NCI-H460 (cell line): ENCODE measurements around the gene TRAF7. TPM values are rescaled to one million over a fixed set of nuclear protein-coding genes. Genes with fewer than 3 reads are reported as not detected.

Experiments used
- DNase-seq: peaks from one replicate; pipeline ENCODE4 v3.0.0-alpha.2; 2016; ENCODE audit warnings: low read depth; ENCODE audit errors: extremely low read depth
- total RNA-seq: library from RNA; depleted of rRNA; stranded (reverse); fragments of >200 nt; shearing (Covaris generic); gene quantifications from 2 replicates; pipeline ENCODE4 v1.2.3, GENCODE V29; 2014

Gene TRAF7
- total RNA-seq, 1 experiment from 2014 or later = 52.8 TPM

DNA sequence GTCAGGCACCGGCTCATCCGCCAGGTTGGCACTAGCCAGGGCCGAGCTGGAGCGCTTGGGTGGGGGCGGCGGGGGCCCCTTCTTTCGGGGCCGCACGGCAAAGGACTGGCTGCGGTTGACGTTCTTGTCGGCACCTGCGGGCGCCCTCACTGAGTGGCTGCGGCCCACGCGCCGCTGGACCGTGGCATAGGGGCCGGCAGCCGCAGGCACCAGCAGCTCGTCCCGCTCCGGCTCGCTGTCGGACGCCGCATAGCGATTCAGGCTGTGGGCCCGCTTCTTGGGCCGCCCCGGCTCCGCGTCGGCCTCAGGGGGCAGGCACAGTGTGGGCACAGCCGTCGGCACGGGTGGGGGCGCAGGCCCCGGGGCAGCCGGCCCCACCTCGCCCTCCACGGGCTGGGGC lies 24.9 kb downstream of the TRAF7 start:
- DNase-seq = no peak

GRCh38 chr16:2180962-2181923 lies 25.7 kb downstream of the TRAF7 start:
- DNase-seq = no peak

DNA sequence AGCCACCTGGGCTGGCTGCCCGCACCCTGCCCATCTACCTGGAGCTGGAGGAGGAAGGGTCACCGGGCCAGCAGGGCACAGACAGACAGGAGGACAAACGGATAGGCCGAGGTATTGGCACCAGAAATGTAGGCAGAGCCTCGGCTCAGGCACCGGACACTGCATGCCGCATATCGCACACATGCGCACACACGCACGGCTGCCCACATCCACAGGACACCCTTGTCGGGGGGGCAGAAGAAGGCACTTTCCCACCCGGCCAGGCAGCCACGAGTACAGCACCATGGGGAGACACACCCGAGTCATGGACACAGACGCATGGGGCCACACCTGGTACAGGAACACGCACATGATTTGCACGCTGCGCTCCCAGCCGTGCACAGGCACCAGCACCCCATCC lies 26.4 kb downstream of the TRAF7 start:
- DNase-seq = no peak

GRCh38 chr16:2183671-2184070 lies 28.1 kb downstream of the TRAF7 start:
- DNase-seq = no peak

GRCh38 chr16:2184346-2184745 lies 28.8 kb downstream of the TRAF7 start:
- DNase-seq = no peak

GRCh38 chr16:2184962-2185361 lies 29.4 kb downstream of the TRAF7 start:
- no peak for DNase-seq

DNA sequence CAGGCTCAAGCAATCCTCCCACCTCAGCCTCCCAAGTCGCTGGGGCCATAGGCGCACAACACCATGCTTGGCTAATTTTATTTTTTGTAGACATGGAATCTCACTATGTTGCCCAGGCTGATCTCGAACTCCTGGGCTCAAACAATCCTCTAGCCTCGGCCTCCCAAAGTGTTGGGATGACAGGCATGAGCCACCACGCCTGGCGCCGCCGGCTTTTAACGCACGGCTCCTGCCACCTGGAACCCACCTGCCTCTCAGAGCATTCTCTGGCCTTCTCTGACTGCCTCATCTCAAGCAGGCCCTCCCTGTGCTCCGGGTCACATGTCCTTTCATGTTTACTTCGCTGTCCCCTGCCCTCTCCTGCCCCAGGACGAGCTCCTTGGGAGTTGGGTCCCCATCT lies 30.5 kb downstream of the TRAF7 start:
- DNase-seq = no peak

DNA sequence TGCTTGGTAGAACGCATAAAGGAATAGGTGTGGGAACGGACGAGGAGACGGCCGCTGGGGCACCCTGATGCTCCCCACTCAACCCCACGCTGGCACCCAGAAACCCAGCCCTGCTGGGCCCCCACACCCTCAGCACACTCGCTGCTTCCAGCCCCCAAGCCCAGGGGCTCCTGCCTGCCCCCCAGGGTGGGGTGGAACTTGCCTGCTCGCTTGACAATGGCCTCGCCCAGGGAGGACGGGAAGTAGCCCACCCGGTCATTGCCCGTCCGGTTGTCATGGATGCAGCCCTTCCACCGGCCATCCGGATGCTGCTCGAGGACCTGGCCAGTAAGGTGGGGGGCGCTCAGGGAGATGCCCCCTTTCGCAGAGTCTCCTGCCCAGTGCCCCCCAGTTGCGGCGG lies 30.9 kb downstream of the TRAF7 start:
- no peak for DNase-seq

GRCh38 chr16:2187212-2187611 lies 31.6 kb downstream of the TRAF7 start:
- DNase-seq = no peak

- no peak for DNase-seq
Measured at GRCh38 chr16:2188395-2188794, 32.8 kb downstream of the TRAF7 start.

- no peak for DNase-seq
Measured at GRCh38 chr16:2189252-2189893, 33.8 kb downstream of the TRAF7 start.

DNA sequence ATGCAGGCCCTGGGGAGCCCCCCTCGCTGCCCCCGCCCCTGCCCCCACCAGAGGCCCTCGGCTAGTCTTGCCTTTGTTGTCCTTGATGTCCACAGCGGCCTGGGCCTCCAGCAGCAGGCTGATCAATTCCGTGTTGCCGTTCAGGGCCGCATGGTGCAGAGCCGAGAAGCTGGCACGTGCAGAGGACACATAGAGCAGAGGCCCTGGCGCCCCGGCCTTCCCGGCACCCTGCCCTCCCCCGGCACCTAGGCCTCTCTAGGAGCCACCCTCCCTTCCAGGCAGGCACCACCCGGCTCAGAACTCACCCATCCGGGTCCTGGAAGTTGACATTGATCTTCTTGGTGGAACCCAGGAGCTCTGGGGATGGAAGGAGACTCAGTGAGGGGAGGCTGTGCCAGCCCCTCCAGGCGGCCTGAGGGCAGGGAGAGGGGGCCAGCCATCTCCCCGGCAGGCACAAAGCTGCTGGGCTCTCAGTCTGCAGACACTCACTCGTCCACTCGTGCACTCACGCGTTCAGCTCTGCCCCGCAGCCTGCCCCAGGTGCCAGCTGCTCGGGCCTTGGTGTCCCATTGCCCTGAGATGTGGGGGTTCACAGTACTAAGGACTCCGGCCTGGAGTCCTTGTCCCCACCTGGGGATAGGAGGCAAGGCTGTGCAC lies 34.5 kb downstream of the TRAF7 start:
- no peak for DNase-seq

GRCh38 chr16:2190659-2191445 lies 35.3 kb downstream of the TRAF7 start:
- no peak for DNase-seq

DNA sequence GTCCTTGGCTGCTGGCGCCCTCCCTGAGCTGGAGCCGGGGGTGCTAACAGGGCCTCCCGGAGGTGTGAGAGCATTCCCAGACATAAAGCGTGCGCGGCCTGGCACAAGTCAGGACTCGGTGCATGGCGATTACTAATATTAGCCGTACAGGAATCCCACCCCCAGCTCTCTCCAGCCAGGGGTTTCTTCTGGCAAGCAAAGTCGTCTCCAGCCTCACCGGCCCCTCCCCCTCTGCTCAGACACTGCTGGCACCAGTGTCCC lies 35.8 kb downstream of the TRAF7 start:
- no peak for DNase-seq

DNA sequence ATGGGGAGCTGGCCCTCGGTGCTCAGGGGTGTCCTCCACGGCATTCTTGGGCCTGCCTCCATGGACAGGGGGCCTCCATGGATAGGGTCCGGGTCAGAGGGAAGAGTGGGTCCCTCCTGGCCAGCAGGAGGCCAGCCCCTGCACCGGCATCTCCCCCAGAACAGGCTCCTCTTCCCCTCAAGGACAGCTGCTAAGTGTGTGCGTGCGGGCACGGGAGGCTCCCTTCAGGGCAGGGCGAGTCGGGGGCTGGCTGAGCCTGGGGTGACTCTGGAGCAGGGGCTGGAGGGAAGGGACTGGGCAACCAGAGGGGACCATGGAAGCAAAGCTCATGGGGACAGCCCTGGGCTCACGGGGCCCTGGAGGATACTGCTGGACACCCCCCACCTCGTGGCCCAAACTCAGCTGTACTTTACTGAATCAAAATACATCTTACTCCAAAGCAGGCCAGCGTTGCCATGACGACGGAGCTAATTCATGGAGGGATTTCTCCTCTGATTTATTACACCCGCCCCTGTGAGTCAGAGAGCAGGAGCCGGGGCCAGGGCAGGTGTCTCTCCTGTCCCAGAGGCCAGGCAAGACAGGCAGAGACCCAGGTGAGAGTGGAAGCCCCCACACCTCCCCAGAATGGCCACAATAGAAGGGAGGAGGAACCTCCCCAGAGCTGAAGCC lies 38.7 kb downstream of the TRAF7 start:
- DNase-seq = no peak

DNA sequence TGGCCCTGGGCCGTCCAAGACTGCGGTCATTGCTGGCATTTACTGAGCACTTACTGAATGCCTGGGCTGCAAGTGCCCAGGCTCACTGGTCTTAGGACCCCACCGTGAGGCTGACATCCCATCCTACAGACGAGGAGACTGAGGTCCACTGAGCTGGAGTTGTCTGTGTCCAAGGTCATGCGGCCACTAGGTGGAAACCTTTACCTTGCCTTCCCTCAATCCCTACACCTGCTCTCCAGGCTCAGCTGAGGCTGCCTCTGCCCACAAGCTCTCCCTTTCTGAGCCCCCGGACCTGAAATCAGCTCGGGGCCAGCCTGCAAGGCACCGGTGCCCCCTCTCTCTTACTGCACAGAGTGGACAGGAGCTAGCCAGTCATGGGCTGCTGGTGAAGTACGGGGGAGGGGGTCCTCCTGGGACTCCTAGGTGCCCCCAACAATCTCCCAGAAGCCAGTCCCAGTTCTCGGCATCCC lies 39.3 kb downstream of the TRAF7 start:
- DNase-seq = peak; percentile 59

DNA sequence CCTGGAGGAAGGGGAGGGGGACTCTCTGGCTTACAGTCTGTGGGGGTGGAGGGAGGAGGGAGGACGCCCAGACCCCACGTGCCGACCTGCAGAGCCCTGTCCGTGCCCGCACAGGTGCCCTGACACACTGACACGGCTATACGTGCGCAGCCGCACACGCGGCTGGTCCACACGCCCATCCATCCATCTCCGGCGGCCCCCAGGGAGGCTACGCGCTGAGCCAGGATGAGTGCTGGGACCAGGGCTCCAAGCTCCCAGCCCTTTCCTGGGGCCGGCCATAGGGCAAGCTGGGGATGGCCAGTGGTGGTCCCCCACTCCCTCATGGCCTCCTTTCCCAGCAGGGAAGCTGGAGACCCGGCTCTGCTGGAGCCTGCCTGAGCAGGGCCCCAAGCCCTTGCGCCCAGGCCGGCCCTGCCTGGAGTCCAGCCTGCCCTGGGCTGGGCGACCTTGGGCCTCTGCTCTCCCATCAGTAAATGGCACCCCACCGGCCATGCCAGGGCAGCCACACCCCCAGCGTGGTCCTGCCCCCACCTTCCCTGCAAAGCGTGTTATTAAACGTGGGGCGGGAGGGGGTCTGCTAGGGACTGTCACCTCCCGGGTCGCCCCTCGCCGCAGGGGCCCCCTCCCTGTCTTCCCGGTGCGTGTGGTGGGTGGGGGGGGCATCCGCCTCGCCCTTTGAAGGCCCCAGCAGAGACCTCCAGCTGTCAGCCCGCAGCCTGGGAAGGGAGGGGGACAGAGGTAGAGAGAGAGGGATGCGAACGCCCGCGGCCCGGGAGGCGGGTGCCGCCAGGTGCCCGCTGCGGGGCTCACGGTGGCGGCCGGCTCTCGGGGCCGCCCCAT lies 40.0 kb downstream of the TRAF7 start:
- no peak for DNase-seq

GRCh38 chr16:2196162-2196980 lies 40.8 kb downstream of the TRAF7 start, which contains the start of gene CASKIN1:
TSS of gene CASKIN1 (minus strand) at chr16:2196605. CDS start at chr16:2196432, 173 bp downstream.
- DNase-seq = no peak
